Activated naive CD8-positive, alpha-beta T cell treated with anti-CD3 and anti-CD28 coated beads, Interleukin-2, amount 50 U/mL, for 24 hours (primary cell): ENCODE data around the gene CRIM1.

Source experiments
- ATAC-seq: fragments of 150-1000 bp; cut with Tn5 transposase; one replicate; pipeline ENCODE4 v1.10.0; 2021
- DNase-seq: peaks from one replicate; pipeline ENCODE4 v3.0.0; 2021
- H3K27ac Mint-ChIP-seq: one replicate; pipeline ENCODE4 v1.8.0; 2021; ENCODE audit warnings: mild to moderate bottlenecking, mixed read lengths
- H3K27me3 Mint-ChIP-seq: one replicate; pipeline ENCODE4 v1.8.0; 2021; ENCODE audit warnings: mixed read lengths
- H3K36me3 Mint-ChIP-seq: one replicate; pipeline ENCODE4 v1.8.0; 2021; ENCODE audit warnings: low read depth, mixed read lengths
- H3K4me1 Mint-ChIP-seq: one replicate; pipeline ENCODE4 v1.8.0; 2021; ENCODE audit warnings: mixed read lengths
- H3K4me3 Mint-ChIP-seq: one replicate; pipeline ENCODE4 v1.8.0; 2021; ENCODE audit warnings: mild to moderate bottlenecking, moderate library complexity, mixed read lengths
- H3K9me3 Mint-ChIP-seq: one replicate; pipeline ENCODE4 v1.8.0; 2021; ENCODE audit warnings: mixed read lengths

Gene CRIM1

DNA sequence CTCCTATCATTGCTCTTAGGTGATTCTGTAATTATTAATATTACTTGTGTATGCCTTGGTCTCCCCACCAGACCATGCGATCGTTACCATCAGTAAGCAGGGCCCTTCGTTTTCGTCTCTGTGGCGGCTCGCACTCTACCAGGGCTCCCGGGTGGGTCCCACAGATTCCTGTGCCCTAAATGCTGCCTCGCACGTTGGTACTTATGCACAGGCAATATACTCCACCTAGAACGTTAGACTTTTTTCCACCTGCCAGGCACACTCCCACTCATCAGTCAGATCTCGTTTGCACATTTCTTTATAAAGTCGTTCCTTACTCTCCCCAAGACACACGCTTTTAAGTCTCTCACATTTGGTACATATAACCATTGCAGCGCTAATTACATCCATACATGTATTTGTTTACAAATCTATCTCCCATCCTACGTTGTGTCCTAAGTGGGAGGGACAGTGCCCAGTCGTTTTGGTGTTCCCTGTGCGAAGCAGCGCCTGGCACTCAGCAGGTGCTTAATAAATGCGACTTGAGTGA, 241.5 kb downstream of the CRIM1 start:
- H3K27ac Mint-ChIP-seq = peak overlapping the region; percentile 88
- no peaks in the 10 kb centered on the region for H3K9me3 Mint-ChIP-seq
- DNase-seq = peak; percentile 3
- peak overlapping the region; percentile 93 for H3K4me3 Mint-ChIP-seq
- peaks cover 12% of the 10 kb centered on the region for H3K36me3 Mint-ChIP-seq
- H3K4me1 Mint-ChIP-seq = peaks cover 31% of the 10 kb centered on the region
- ATAC-seq = no peak
- H3K27me3 Mint-ChIP-seq = no peaks in the 10 kb centered on the region

DNA sequence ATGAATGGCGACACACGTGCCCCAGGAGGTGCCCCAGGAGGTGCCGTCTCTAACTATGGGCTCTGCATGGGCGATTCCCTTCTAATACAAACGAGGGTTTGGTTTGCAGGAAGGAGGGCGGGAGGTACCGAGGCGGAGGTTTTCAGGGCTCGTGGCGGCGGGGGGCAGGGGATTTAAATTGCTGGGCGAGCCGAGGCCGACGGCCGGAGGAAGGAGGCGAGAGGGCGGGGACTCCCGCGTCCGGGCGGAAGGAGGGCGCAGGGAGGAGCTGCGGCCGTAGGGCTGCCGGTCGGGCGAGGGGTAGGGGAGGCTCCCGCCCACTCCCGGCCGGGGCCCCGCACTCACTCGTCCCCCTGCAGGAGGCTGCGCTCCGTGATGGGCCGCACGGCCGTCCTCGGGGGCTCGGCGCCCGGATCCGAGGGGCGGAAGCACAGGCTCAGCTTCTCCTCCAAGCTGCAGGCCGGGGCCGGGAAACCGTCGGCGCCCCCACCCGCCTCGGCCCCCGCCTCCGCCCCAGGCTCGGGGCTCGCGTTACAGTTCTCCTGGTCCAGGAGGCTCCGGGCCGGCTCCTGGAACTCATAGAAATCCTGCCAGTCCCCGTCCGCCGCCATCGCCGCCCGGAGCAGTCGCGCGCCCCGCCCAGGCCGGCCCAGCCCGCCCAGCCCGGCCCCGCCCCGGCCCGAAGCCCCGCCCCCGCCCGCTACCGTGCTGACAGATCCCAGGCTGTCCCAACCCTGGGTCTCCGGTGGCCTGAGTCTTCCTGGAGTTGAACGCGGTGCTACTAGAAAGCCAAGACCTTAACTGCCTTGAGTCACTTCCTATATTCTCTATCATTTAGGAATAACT, 242.2 kb downstream of the CRIM1 start, which contains the start of gene FEZ2:
TSS of gene FEZ2 (minus strand) at position 637 of the 846 bp plus-strand sequence. CDS start at position 611, 26 bp downstream.
- Mint-ChIP-seq H3K27me3 (no peaks in the 10 kb centered on the region), H3K4me3 (peak within 1 kb of the TSS; percentile 93), H3K4me1 (peaks cover 31% of the 10 kb centered on the region), H3K9me3 (no peaks in the 10 kb centered on the region), H3K27ac (peak within 1 kb of the TSS; percentile 88), H3K36me3 (peaks cover 12% of the 10 kb centered on the region)
- DNase-seq = peak; percentile 78
- peak; percentile 97 for ATAC-seq
